Right ventricle myocardium superior (tissue), 1 donor: ENCODE measurements around the gene PRSS33. TPM values are rescaled to one million over a fixed set of nuclear protein-coding genes. Genes with fewer than 3 reads are reported as not detected.

ENCODE experiments used
- ATAC-seq: fragments of 200-7000 bp; cut with Tn5 transposase; one replicate; pipeline ENCODE4 v1.9.1; 2020; ENCODE audit warnings: mild to moderate bottlenecking; ENCODE audit not compliant: poor library complexity
- DNase-seq: peaks from one replicate; pipeline ENCODE4 v3.0.0-alpha.2; 2020
- intact Hi-C: fragments of 100-400 bp; cut with DNase I; formaldehyde crosslinking; loops from one replicate; pipeline ENCODE4 v1.11.2; 2022
- total RNA-seq: library from RNA; stranded (reverse); fragmentation: NEBNext Ultra II Directional; extraction: Animal tissue kit (Norgen Biotek cat#: 25700); gene quantifications from one replicate; pipeline ENCODE4 v1.2.1, GENCODE V29; 2021
- donor health status: DM: no; HTN: yes; CAD: no; lungs with severe emphysema.

PRSS33 gene
- total RNA-seq, 1 donor from 2014 or later: not detected

DNA sequence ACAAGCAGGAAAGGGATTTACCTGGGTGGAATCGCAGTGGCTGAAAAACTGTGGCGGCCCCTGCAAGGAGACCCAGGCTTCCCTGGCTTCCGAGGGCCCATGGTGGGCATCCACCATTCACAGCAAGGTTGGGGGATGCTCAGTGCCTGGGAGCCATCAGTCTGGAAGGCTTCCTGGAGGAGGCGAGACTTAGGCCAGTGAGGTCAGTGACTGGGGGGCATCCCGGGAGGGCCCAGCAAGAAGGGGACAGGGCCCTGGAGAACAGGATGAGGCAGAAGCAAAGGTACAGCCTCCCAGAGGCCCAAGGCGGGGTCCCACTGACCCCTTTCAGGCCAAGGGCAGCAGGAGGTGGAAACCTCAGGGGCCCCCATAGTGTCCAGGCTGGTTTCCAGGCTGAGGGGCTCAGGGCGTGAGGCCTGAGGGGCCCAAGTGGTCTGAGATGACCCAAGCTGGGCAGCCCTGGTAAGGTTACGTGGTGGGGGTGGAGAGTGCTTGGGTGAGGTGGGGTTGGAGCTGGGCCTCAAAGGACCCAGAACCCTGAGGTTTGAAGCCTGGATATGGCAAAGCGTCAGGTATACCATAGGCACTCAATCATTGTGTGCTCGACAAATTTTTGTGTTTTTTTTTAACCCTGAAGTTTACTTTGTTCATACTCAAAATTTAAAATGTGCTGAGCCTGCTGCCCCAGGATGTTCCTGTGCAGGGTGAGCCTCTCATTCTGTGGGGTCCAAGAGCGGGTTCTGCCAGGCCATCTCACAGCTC is 50.7 kb downstream of the PRSS33 start:
- no peak for ATAC-seq
- DNase-seq: peak; percentile 2
- intact Hi-C loops: no loop called here

DNA sequence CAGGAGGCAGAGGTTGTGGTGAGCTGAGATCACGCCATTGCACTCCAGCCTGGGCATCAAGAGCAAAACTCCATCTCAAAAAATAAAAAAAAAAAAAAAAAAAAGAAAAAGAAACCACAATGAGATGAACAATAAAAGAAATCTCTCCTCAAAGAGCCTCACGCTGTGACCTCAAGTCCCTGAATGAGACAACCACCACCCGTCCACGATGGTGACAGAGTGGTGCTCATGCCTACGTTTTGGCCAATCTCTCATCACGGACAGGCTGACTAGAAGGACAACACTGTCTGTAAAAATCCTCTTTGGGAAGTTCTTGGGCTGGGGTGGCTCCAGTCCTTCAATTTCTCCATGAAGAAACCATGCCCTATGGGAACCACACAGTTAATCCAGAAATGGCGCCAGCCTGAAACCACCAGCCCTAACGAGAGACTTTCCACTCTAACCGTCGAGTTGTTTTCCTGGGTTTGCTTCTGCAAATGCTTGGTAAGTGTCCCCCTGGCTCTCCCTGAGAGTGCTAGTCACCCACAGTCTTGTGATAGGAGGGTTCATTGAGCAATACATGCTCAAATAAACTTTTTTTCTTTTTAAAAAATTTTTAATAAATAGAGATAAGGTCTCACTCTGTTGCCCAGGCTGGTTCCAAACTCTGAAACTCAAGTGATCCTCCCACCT is 52.4 kb downstream of the PRSS33 start:
- DNase-seq (no peak), ATAC-seq (no peak)
- intact Hi-C loops: no loop called here

Other genes starting within 250 kb of the PRSS33 start
- 38.5 TPM for gene PDPK1, start 249.5 kb downstream of the PRSS33 start, total RNA-seq
- 9.8 TPM for gene KCTD5, start 105.0 kb downstream of the PRSS33 start, total RNA-seq
- 0.30 TPM for gene PRSS27, start 67.3 kb downstream of the PRSS33 start, total RNA-seq
- gene SRRM2, start 34.9 kb downstream of the PRSS33 start, total RNA-seq: 243 TPM
- 299 TPM for gene ELOB, start 10.3 kb downstream of the PRSS33 start, total RNA-seq
- gene PRSS41, start 10.9 kb upstream of the PRSS33 start, total RNA-seq: not detected
- not detected for gene PRSS21, start 29.7 kb upstream of the PRSS33 start, total RNA-seq
- gene ZG16B, start 42.7 kb upstream of the PRSS33 start, total RNA-seq: not detected
- gene PRSS22, start 70.6 kb upstream of the PRSS33 start, total RNA-seq: not detected
- 27.9 TPM for gene FLYWCH2, start 95.7 kb upstream of the PRSS33 start, total RNA-seq
- gene FLYWCH1, start 124.4 kb upstream of the PRSS33 start, total RNA-seq: 36.8 TPM
- not detected for gene KREMEN2, start 176.7 kb upstream of the PRSS33 start, total RNA-seq
- 7.7 TPM for gene PAQR4, start 181.8 kb upstream of the PRSS33 start, total RNA-seq
- 1.1 TPM for gene PKMYT1, start 192.9 kb upstream of the PRSS33 start, total RNA-seq
- gene CLDN9, start 225.4 kb upstream of the PRSS33 start, total RNA-seq: 0.73 TPM
- gene CLDN6, start 230.6 kb upstream of the PRSS33 start, total RNA-seq: not detected
- 29.4 TPM for gene TNFRSF12A, start 232.8 kb upstream of the PRSS33 start, total RNA-seq
- 53.5 TPM for gene HCFC1R1, start 236.4 kb upstream of the PRSS33 start, total RNA-seq
- gene THOC6, start 236.5 kb upstream of the PRSS33 start, total RNA-seq: 11.0 TPM
- not detected for gene BICDL2, start 249.4 kb upstream of the PRSS33 start, total RNA-seq